ENCODE results near the gene SGPL1.

The SGPL1 gene

DNA sequence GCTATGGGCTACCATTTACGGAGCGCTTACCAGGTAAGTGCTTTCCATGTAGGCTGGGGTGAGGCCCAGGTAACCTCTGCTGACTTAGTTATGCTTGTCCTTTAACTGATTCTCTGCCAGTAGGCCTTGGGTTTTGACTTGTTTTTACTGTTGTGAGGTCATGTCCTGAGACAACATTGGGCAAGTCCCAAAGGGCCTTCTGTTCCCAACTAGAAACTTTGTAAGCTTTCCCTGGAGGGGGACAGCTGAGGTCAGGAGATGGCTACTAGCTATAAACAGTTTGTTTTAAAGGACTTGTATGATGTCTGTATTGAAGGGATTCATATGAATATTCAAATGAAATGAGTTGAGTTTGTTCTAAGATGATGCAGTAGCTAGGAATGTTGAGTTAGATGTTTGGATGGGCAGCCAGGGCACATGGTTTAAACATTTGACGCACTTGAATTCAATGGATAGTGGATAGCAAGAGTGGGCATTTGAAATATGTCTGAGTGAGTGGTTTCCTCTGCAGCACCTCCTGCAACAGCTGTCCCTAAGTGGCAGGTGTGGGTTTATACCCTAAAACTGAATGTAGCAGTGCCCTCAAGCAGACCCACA is 10.0 kb upstream of the SGPL1 start:
- TF ChIP-seq, protein P1, sequence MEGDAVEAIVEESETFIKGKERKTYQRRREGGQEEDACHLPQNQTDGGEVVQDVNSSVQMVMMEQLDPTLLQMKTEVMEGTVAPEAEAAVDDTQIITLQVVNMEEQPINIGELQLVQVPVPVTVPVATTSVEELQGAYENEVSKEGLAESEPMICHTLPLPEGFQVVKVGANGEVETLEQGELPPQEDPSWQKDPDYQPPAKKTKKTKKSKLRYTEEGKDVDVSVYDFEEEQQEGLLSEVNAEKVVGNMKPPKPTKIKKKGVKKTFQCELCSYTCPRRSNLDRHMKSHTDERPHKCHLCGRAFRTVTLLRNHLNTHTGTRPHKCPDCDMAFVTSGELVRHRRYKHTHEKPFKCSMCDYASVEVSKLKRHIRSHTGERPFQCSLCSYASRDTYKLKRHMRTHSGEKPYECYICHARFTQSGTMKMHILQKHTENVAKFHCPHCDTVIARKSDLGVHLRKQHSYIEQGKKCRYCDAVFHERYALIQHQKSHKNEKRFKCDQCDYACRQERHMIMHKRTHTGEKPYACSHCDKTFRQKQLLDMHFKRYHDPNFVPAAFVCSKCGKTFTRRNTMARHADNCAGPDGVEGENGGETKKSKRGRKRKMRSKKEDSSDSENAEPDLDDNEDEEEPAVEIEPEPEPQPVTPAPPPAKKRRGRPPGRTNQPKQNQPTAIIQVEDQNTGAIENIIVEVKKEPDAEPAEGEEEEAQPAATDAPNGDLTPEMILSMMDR (IDR thresholded peaks at IDR 0.05; ENCODE audit: borderline replicate concordance, insufficient read depth, low read depth, low read length): no peak
- no peak overlapping the region for H3K4me3 ChIP-seq (ENCODE audit: low read depth, low read length)

DNA sequence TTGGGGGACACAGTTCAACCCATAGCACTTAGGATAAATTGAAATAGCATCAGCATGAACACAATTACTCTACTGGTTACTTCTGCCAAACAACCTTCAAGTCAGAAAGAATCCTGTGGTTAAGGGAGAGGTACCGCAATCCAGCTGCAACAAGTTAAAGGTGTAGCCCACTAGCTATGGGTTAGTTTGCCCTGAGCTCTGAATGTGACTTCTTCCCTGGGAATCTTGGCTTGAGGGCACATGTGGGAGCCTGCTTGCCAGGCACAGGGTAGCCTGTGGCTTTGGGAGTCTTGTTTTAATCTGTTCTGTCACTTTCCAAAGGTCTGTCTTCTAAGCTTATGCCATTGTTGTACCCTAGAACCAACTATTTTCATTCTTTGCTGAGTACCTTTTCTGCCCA is 8.9 kb upstream of the SGPL1 start:
- H3K4me3 ChIP-seq (ENCODE audit: low read depth, low read length): no peak overlapping the region
- TF ChIP-seq, protein P1 (IDR thresholded peaks at IDR 0.05; ENCODE audit: borderline replicate concordance, insufficient read depth, low read depth, low read length): no peak

DNA sequence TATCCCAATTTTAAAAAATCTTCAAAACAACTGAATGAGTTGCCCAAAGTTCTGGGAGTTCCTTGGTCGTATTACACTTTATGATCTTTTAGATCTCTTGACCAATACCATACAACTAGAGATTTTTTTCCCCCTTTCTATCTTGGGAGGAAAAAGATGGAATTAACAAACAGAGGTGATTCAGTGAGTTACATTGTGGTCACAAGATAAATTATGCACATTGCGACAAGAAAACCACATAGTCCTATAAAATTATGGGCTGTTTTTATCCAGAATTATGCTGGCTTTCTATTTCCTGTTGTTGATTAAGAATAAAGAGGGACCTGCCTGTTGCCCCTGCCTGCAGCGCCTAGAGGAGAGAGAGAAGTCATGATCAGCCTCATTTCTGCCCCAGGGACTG is 8.2 kb upstream of the SGPL1 start:
- TF ChIP-seq, protein P1 (IDR thresholded peaks at IDR 0.05; ENCODE audit: borderline replicate concordance, insufficient read depth, low read depth, low read length): no peak
- H3K4me3 ChIP-seq (ENCODE audit: low read depth, low read length): no peak overlapping the region

DNA sequence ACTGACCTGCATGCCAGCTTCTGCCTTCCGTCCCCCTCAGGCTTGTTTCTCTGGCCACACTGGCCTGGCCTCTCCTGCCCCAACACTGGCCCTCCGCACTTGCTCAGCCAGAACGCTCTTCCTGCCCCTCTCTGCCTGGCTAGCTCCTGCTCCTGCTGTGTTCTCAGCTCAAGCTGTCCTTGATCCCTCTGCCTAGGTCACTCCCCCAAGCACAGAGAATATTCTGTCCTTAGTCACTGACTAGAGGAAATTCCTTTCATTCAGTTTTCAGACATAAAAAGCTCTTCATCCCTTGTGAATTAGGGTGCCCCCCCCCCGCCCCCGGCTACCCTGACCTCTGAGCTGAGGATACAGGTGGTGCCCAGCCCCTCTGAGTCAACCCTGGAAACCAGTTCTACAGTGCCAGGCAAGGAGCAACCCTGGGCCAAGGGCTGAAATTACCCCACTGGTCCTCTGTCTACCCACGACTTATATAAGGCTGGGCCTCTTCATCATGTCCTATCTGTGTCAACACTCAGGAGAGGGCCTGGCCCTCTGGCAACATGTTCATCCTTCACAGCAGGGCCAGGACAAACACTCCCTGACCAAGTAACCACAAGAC is 6.6 kb upstream of the SGPL1 start:
- TF ChIP-seq, protein P1 (IDR thresholded peaks at IDR 0.05; ENCODE audit: borderline replicate concordance, insufficient read depth, low read depth, low read length): no peak
- no peak overlapping the region for H3K4me3 ChIP-seq (ENCODE audit: low read depth, low read length)

DNA sequence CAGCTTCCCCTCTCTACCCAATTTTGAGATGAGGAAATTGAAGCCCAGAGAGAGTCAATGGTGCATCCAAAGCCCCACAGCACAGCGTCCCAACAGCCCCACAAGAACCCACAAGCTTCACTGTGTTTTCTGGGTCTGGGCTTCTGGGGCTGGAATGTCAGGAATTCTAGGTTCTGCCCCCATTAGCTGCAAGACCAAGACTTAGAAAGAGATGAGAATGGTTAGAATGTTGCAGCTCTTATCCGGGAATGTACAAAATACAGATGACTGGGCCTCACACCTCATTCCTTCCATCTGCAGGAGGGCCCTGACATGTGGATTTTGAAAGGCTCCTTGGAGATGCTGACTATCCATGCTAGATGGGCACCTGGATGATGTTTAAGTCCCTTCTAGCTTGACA is 6.0 kb upstream of the SGPL1 start:
- TF ChIP-seq, protein P1 (IDR thresholded peaks at IDR 0.05; ENCODE audit: borderline replicate concordance, insufficient read depth, low read depth, low read length): no peak
- no peak overlapping the region for H3K4me3 ChIP-seq (ENCODE audit: low read depth, low read length)

DNA sequence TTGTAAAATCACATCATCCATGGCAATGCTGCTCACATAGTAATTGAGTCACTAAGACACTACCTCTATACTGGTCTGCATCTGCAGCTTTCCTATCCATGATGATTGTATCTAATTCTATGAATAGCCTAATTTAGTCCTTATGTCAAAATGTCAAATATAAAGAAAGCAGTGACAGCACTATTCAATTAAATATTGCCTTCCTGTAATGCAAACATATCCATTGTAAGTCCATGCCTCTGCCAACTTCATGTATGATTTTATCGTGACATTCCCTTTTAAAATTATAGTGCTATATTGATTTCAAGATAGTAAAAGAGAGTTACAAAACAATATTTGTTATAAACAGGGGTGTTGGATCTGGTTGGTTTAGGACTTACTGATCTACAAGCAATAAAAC is 4.8 kb upstream of the SGPL1 start:
- TF ChIP-seq, protein P1 (IDR thresholded peaks at IDR 0.05; ENCODE audit: borderline replicate concordance, insufficient read depth, low read depth, low read length): no peak
- H3K4me3 ChIP-seq (ENCODE audit: low read depth, low read length): no peak overlapping the region

DNA sequence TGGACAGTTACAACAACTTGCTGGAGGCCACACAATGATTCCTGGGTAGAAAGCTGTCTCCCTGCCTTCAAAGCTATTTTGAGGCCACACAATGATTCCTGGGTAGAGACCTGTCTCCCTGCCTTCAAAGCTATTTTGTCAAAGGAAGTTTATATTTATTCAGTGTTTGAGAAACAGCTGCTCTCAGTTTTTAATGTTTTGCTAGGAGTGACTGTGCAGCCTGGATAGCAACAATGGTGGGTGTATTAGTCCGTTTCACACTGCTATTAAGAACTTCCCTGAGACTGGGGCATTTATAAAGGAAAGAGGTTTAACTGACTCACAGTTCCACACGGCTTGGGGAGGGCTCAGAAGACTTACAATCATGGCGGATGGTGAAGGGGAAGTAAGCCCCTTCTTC is 3.9 kb upstream of the SGPL1 start:
- no peak overlapping the region for H3K4me3 ChIP-seq (ENCODE audit: low read depth, low read length)
- TF ChIP-seq, protein P1 (IDR thresholded peaks at IDR 0.05; ENCODE audit: borderline replicate concordance, insufficient read depth, low read depth, low read length): no peak
